Hypothalamus (tissue), 51 donors: Measurements from ENCODE around the gene SPPL2C.

Experiments used
- DNase-seq, 51 donors: peaks; one replicate each; lab custom pipeline; 2025; lab: John Stamatoyannopoulos, UW

SPPL2C gene

GRCh38 chr17:45844695-45845375 is at the start of gene SPPL2C:
SPPL2C (plus strand) TSS chr17:45844881; CDS start chr17:45844907, 26 bp downstream.
- DNase-seq = no peak

- no peak for DNase-seq
Measured at GRCh38 chr17:45800816-45801215, 43.9 kb upstream of the SPPL2C start.

- no peak for DNase-seq
Measured at GRCh38 chr17:45801421-45801820, 43.3 kb upstream of the SPPL2C start.

- no peak for DNase-seq
Measured at GRCh38 chr17:45808845-45809244, 35.8 kb upstream of the SPPL2C start.

GRCh38 chr17:45809499-45809898 is 35.2 kb upstream of the SPPL2C start:
- no peak for DNase-seq

GRCh38 chr17:45812102-45812501 is 32.6 kb upstream of the SPPL2C start:
- no peak for DNase-seq

GRCh38 chr17:45813048-45813725 is 31.5 kb upstream of the SPPL2C start:
- peak in 24 of 51 donors; percentile 4 to 64 (median 26) for DNase-seq

GRCh38 chr17:45814622-45815606 is 29.8 kb upstream of the SPPL2C start:
- peak in 30 of 51 donors; percentile 2 to 73 (median 34) for DNase-seq

- no peak for DNase-seq
Measured at GRCh38 chr17:45815752-45816151, 28.9 kb upstream of the SPPL2C start.

GRCh38 chr17:45818041-45818440 is 26.6 kb upstream of the SPPL2C start:
- DNase-seq = no peak

- peak in 3 of 51 donors; percentile 5 to 45 (median 8) for DNase-seq
Measured at GRCh38 chr17:45818699-45819098, 26.0 kb upstream of the SPPL2C start.

GRCh38 chr17:45819632-45820031 is 25.0 kb upstream of the SPPL2C start:
- DNase-seq = no peak

- DNase-seq = no peak
Measured at GRCh38 chr17:45820052-45820780, 24.5 kb upstream of the SPPL2C start.

- no peak for DNase-seq
Measured at GRCh38 chr17:45821147-45821546, 23.5 kb upstream of the SPPL2C start.

- DNase-seq = no peak
Measured at GRCh38 chr17:45823598-45823997, 21.1 kb upstream of the SPPL2C start.

GRCh38 chr17:45824475-45824874 is 20.2 kb upstream of the SPPL2C start:
- no peak for DNase-seq

- no peak for DNase-seq
Measured at GRCh38 chr17:45824901-45825492, 19.7 kb upstream of the SPPL2C start.

GRCh38 chr17:45825792-45826191 is 18.9 kb upstream of the SPPL2C start:
- peak in 25 of 51 donors; percentile 10 to 70 (median 39) for DNase-seq

GRCh38 chr17:45826919-45827588 is 17.6 kb upstream of the SPPL2C start:
- peak in 1 of 51 donors; percentile 19 for DNase-seq
